PFSK-1 (cell line): ENCODE data around the gene FLAD1.

ENCODE experiments used
- FOXP2 ChIP-seq: optimal IDR thresholded peaks from 2 replicates; pipeline ENCODE3; 2011; ENCODE audit warnings: borderline replicate concordance, control low read depth, inconsistent platforms; ENCODE audit not compliant: insufficient read depth; ENCODE audit errors: extremely low read length, extremely low read depth
- POLR2AphosphoS5 ChIP-seq: IDR thresholded peaks from 2 replicates; pipeline ENCODE4 v1.6.1; 2012; ENCODE audit warnings: low read depth, mild to moderate bottlenecking, control low read depth, low read length, moderate library complexity
- SIN3A ChIP-seq: IDR thresholded peaks from 2 replicates; pipeline ENCODE4 v1.6.1; 2012; ENCODE audit warnings: mild to moderate bottlenecking, low read length, moderate library complexity, borderline replicate concordance; ENCODE audit not compliant: insufficient read depth
- TF ChIP-seq, protein P1 (sequence below), 2 experiments: IDR thresholded peaks; 2 replicates each; pipeline versions ENCODE4 v1.6.1 to v1.8.0; 2011 to 2012; ENCODE audit warnings: low read depth in 2 of 2, low read length in 2 of 2, control low read depth in 1 of 2, inconsistent platforms in 1 of 2, mild to moderate bottlenecking in 1 of 2, moderate library complexity in 1 of 2; ENCODE audit not compliant: insufficient read depth in 1 of 2

GRCh38 chr1:154945160-154945961, 37.8 kb upstream of the FLAD1 start:
- TF ChIP-seq POLR2AphosphoS5, result no peak
- TF ChIP-seq, protein P1, sequence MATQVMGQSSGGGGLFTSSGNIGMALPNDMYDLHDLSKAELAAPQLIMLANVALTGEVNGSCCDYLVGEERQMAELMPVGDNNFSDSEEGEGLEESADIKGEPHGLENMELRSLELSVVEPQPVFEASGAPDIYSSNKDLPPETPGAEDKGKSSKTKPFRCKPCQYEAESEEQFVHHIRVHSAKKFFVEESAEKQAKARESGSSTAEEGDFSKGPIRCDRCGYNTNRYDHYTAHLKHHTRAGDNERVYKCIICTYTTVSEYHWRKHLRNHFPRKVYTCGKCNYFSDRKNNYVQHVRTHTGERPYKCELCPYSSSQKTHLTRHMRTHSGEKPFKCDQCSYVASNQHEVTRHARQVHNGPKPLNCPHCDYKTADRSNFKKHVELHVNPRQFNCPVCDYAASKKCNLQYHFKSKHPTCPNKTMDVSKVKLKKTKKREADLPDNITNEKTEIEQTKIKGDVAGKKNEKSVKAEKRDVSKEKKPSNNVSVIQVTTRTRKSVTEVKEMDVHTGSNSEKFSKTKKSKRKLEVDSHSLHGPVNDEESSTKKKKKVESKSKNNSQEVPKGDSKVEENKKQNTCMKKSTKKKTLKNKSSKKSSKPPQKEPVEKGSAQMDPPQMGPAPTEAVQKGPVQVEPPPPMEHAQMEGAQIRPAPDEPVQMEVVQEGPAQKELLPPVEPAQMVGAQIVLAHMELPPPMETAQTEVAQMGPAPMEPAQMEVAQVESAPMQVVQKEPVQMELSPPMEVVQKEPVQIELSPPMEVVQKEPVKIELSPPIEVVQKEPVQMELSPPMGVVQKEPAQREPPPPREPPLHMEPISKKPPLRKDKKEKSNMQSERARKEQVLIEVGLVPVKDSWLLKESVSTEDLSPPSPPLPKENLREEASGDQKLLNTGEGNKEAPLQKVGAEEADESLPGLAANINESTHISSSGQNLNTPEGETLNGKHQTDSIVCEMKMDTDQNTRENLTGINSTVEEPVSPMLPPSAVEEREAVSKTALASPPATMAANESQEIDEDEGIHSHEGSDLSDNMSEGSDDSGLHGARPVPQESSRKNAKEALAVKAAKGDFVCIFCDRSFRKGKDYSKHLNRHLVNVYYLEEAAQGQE (IDR thresholded peaks at IDR 0.05; ENCODE audit: insufficient read depth in 1 of 2, low read depth in 2 of 2, low read length in 2 of 2), result no peak
- no peak for TF ChIP-seq SIN3A
- no peak for TF ChIP-seq FOXP2
